SW480 (cell line): ENCODE data around the gene STEEP1.
"Not testable (repeated sequence)": the region's sequence is repeated elsewhere in the genome, so short reads cannot be mapped to it uniquely, and the experiment has no call there.

Source experiments
- DNase-seq: peaks from one replicate; pipeline ENCODE4 v3.0.0-alpha.2; 2016; ENCODE audit warnings: low spot score

The STEEP1 gene

DNA sequence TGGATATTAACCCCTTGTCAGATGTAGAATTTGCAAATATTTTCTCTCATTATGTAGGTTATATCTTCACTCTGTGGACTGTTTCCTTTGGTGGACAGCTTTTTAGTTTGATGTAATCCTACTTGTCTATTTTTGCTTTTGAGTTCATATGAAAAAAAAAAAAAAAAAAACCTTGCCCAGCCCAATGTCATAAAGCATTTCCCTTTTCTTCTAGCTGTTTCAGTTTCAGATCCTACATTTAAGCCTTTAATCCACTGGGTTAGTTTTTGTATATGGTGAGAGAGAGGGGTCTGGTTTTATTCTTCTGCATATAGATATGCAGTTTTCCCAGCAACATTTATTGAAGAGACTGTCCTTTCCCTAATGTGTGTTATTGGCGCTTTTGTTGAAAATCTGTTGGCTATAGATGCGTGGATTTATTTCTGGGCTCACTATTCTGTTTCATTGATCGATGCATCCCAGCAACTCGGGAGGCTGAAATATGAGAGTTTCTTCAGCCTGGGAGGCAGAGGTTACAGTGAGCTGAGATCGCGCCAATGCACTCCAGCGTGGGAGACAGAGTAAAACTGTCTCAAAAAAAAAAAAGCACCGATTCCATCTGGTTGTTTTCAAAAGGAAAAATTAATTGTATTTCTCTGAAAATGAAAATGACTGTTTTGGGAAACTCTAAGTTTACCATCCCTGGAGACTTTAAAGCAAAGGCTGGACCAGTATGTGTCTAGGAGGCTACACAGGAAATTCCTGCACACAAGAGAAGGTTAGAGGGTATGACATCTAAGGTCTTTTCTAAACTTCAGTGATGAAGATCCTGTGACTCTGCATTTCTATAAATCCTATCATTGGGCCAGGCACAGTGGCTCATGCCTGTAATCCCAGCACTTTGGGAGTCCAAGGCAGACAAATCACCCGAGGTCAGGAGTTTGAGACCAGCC lies 35.6 kb downstream of the STEEP1 start:
- DNase-seq, result no peak

DNA sequence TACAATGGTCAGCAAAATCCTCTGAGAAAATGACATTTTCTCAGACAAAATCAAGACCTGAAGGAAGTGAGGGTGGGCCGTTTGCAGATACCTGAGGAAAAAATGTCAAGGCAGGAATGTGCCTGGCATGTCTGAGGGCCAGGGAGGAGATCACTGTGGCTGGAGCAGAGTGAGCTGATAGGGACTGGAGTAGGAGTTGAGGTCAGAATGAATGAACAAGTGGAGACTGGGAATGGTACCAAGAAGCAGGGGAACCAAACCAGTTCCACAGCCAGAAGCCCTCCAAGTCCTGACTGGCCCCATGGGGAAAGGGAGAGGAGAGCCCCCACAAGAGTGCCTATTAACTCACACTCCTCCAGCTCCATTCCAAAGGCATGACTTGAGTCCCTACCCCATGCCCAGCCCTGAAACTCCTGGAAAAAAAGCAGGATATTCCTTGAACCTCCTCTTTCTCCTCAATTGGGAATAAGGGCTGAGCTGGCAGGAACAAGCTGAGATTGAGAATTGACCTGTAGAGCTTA lies 41.5 kb downstream of the STEEP1 start:
- DNase-seq, result no peak

- DNase-seq, result no peak
Observed at GRCh38 chrX:119521246-119521645, 44.0 kb downstream of the STEEP1 start.

GRCh38 chrX:119518371-119518770 lies 46.8 kb downstream of the STEEP1 start:
- no peak for DNase-seq

- DNase-seq, result peak; percentile 63
Observed at GRCh38 chrX:119516157-119516702, 49.0 kb downstream of the STEEP1 start.

DNA sequence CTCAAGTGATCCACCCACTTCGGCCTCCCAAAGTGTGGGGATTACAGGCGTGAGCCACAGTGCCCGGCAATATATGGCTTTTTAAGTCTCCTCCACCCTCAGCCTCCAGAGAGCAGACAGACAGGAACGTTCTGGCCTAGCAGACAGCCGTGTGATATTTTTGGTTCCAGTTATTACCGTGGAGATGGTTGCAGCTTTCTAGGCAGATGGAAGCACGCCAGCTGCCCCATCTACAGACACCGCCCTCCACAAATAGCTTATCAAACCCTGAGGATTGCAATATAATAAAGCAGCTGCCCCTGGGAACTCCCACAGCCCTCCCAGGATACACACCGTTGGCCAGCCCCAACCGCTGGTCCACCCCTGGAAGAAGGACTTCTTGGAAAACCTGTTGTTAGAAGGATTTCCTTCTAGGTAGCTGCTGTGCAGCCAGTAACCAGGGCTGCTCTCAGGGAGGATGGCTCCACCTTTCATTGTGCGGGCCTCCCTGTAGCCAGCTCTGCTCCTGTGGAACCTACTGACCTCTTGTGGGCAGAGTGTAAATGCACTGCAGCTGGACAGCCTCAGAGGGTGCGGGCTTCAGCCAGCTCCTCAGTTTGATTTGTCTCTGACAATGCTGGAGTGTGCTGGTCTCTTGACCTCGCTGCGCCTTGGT lies 52.9 kb downstream of the STEEP1 start:
- DNase-seq, result peak; percentile 76

DNA sequence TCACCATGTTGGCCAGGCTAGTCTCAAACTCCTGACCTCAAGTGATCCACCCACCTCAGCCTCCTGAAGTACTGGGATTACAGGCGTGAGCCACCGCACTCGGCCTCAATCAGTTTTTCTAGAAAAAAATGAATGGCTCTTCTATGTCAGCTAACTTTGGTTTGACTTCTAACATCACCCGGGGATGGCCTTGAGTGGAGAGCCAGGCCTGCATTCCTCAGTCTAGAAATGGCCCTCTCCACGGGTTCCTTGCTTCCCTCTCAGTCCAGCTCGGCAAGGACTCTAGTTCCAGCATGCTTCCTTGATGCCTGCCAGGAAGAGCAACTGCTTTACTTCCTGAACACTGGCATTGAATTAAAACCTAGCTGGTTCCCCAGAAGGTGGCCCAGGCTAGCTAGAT lies 58.0 kb downstream of the STEEP1 start:
- DNase-seq, result no peak

DNA sequence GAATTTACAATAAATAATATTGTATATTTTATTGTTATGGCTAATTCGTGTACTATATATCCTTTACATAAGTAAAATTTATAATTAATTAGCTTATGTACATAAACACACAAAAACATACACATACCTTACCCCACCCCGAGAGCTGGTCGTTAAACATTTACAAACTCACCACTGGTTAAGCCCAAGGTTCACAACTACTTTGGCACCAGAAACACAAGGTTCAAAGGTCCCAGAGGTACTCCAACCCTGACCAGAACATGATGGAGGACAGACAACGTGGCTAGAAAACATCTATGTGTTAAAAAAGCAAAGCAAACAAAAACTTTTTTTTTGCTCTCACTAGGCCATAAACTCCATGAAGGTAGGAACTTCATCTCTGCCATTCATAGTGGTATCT lies 59.3 kb downstream of the STEEP1 start:
- DNase-seq, result no peak

GRCh38 chrX:119505145-119505544 lies 60.1 kb downstream of the STEEP1 start:
- not testable (repeated sequence) for DNase-seq

- peak; percentile 68 for DNase-seq
Observed at GRCh38 chrX:119503484-119503861, 61.7 kb downstream of the STEEP1 start.

- DNase-seq, result peak; percentile 82
Observed at GRCh38 chrX:119502727-119503483, 62.3 kb downstream of the STEEP1 start.

- DNase-seq, result no peak
Observed at GRCh38 chrX:119501511-119502148, 63.6 kb downstream of the STEEP1 start.

DNA sequence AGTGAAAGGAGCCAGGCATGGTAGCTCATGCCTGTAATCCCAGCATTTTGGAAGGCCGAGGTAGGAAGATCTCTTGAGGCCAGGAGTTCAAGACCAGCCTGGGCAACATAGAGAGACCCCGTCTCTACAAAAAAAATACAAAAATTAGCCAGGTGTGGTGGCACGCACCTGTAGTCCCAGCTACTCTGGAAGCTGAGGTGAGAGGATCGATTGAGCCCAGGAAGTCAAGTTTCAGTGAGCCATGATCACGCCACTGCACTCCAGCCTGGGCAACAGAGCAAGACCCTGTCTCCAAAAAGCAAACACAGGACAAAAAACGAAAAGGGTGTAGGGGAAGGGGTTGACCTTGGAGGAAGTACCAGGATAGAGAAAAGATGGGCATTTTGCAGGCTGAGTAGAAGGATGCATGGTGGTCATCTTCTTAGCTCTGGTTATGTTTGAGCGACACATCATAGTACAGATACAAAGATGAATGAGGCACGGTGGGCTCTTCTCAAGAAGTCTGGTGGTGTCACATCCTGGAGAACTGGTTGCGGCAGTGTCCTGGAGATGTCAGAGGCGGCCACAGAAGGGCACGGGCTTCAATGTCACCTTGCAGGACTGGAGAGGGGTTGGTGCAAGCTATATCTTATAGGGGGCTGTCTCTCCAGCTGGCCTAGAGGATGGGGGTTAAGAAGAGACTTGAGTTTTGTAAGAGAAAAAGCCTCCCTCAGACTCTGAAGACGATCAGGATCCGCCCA lies 65.0 kb downstream of the STEEP1 start:
- no peak for DNase-seq

DNA sequence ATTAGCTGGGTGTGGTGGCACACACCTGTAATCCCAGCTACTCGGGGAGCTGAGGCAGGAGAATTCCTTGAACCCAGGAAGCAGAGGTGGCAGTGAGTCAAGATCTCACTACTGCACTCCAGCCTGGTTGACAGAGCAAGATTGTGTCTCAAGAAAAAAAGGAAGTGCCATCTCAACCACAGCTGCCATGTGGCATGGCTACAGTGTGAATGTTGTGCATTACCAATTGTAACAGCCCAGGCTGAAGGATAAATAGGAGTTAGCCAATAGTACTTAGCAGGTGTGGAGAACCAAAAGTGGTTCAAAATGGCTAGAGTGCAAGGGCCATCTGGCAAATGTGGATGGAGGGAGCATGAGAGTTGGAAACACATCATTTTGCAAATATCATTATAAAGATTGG lies 68.0 kb downstream of the STEEP1 start:
- no peak for DNase-seq

DNA sequence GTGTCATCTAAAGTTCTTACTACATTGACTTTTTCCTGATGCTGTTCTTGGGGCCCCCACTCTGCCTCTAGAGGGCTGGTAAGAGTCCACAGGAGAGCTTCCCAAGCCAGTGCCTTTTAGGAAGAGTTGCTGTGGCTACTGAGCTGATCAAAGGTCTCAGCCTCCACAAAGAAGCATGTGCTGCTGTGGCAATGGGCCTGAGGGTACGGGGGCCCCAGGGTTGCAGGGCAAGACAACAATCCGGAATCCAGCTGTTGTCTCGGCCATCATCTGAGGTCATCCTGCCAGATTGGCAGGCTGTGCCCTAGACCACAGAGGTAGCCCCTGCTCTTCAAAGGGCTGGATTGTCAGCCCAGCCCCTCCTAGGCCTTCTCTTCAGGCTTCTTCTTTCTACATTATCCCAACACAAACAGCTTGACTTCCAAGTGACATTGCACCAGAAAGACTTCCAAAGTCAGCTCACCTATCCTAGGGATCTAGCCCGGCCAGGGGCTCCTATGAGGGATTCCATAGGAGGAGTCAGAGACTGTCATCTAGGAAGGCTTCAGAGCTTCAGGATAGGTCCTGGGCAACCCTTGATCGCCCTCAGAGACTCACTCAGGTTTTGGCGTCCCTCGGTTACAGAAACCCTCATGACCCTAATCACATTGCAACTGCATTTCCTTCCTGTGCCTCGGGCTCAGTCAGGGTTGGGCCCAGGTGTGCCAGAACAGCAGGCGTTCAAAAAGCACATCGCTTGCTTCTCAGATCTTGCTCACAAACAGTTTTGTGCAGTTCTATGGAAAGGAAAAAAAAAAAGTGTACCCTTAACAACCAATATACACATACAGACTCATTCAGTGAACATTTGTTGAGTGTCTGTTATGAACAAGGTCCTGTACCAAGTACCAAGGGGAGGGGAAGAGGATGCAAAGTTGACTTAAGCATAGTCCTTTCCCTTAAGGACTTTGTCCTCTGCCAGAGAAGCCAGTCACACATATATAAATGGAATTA lies 69.2 kb downstream of the STEEP1 start:
- DNase-seq, result no peak

GRCh38 chrX:119493851-119494495 lies 71.2 kb downstream of the STEEP1 start:
- not testable (repeated sequence) for DNase-seq

DNA sequence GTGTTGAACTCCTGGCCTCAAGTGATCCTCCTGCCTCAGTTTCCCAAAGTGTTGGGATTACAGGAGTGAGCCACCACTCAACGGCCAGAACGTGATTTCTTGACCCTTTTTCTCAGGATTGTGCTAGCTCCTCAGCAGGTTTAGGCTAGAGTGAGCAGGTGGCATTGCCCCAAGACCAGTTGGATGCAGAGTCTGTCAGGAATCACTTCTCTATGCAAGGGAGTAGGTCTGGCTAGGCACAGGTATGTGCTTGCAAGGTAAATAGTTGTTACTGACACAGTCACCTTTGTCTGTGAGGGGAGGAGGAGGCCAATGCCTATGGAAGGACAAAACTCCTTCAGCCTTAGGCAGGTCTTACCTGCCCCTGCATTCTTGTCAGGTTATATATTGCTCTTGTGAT lies 72.7 kb downstream of the STEEP1 start:
- no peak for DNase-seq

GRCh38 chrX:119489212-119490074 lies 75.8 kb downstream of the STEEP1 start:
- no peak for DNase-seq
